Activated naive CD4-positive, alpha-beta T cell treated with anti-CD3 and anti-CD28 coated beads, Interleukin-2, amount 50 U/mL, for 72 hours (primary cell): ENCODE measurements around the gene CFAP57. TPM values are rescaled to one million over a fixed set of nuclear protein-coding genes. Genes with fewer than 3 reads are reported as not detected.
"Not testable (repeated sequence)": the region's sequence is repeated elsewhere in the genome, so short reads cannot be mapped to it uniquely, and the experiment has no call there.

ENCODE experiments used
- ATAC-seq, 2 donors: fragments of 150-1000 bp; cut with Tn5 transposase; 2 replicates each; pipeline ENCODE4 v1.10.0; 2021; ENCODE audit warnings: mild to moderate bottlenecking in 2 of 2, moderate library complexity in 2 of 2
- DNase-seq, 2 donors: peaks; one replicate each; pipeline ENCODE4 v3.0.0; 2021 to 2022; ENCODE audit warnings: low spot score in 2 of 2
- H3K27ac Mint-ChIP-seq, 2 donors: one replicate each; pipeline ENCODE4 v1.8.0; 2022; ENCODE audit warnings: mild to moderate bottlenecking in 2 of 2, mixed read lengths in 2 of 2
- H3K36me3 Mint-ChIP-seq, 2 donors: one replicate each; pipeline ENCODE4 v1.8.0; 2022; ENCODE audit warnings: mixed read lengths in 2 of 2
- H3K9me3 Mint-ChIP-seq, 2 donors: one replicate each; pipeline ENCODE4 v1.8.0; 2022; ENCODE audit warnings: mixed read lengths in 2 of 2
- total RNA-seq, 2 donors: library from RNA; stranded (reverse); gene quantifications; one replicate each; pipeline ENCODE4 v1.2.3, GENCODE V29; 2022

CFAP57 gene
- total RNA-seq, 2 donors from 2014 or later = 0.37 to 0.61 TPM

DNA sequence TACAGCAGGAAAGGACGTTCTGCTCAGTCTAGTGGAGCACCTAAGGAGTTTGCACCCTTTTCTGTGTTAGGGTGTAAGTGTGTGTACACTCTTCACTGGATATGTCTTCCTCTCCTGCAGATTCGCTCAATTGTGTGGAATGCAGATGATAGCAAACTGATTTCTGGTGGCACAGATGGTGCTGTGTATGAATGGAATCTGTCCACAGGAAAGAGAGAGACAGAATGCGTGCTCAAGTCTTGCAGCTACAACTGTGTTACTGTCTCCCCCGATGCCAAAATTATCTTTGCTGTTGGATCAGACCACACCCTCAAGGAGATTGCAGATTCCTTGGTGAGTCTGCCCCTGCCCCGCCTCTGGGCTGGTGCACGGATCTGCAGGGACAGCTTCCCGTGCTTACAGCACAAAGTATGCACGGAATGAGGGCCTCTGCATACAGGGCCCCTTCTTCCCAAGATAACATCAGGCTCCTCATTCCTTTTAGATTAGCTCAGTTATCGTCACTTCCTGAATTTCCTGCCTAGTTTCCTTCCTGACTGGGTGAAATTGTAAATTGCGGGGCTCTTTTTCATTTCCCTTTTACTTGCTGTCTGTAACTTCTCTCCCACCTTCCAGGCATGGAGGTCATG is 34.6 kb downstream of the CFAP57 start:
- no peak overlapping the region for H3K27ac Mint-ChIP-seq
- H3K9me3 Mint-ChIP-seq = peaks cover 8% of the 10 kb centered on the region in 2 donors
- no peak for DNase-seq
- peaks cover 0 to 7% of the 10 kb centered on the region in 2 donors for H3K36me3 Mint-ChIP-seq
- no peak for ATAC-seq

- peaks cover 8% of the 10 kb centered on the region in 2 donors for H3K9me3 Mint-ChIP-seq
- ATAC-seq (no peak), DNase-seq (no peak)
- H3K36me3 Mint-ChIP-seq = peaks cover 0 to 7% of the 10 kb centered on the region in 2 donors
- H3K27ac Mint-ChIP-seq = no peak overlapping the region
These were observed 35.2 kb downstream of the CFAP57 start for GRCh38 chr1:43207229-43207853.

DNA sequence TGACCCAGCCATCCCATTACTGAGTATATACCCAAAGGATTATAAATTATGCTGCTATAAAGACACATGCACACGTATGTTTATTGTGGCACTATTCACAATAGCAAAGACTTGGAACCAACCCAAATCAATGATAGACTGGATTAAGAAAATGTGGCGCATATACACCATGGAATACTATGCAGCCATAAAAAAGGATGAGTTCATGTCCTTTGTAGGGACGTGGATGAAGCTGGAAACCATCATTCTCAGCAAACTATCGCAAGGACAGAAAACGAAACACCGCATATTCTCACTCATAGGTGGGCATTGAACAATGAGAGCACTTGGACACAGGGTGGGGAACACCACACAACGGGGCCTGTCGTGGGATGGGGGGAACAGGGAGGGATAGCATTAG is 36.1 kb downstream of the CFAP57 start:
- DNase-seq, H3K9me3 Mint-ChIP-seq, H3K27ac Mint-ChIP-seq, H3K36me3 Mint-ChIP-seq, ATAC-seq: not testable (repeated sequence)

- no peaks in the 10 kb centered on the region for H3K9me3 Mint-ChIP-seq
- ATAC-seq = no peak
- DNase-seq = no peak
These were observed 42.6 kb downstream of the CFAP57 start for GRCh38 chr1:43214501-43215444.

DNA sequence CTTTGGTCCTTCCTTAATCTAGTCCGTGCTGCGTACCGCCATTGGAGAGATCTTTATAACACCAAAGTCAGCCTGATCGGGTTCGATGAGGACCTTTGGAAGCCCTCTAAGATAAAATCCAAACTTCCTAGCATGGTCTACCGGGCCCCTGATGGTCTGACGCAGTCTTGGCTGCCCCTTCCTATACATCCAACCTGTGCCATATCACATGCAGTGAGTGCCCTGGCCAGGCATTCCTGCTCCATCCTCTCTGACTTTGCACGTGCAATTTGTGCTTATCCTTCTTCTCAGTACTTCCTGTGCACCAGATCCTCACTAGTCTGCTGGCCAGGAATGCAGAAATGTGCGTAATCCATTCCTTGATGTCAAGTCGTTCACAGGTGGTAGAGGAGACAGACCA is 45.6 kb downstream of the CFAP57 start:
- no peak for ATAC-seq
- H3K27ac Mint-ChIP-seq = no peak overlapping the region
- H3K9me3 Mint-ChIP-seq = no peaks in the 10 kb centered on the region
- DNase-seq = no peak
- H3K36me3 Mint-ChIP-seq = no peaks in the 10 kb centered on the region

More at GRCh38 chr1:43214501-43215444, 42.6 kb downstream of the CFAP57 start:
- Mint-ChIP-seq H3K36me3 (no peaks in the 10 kb centered on the region), H3K27ac (no peak overlapping the region)

- ATAC-seq (peak in 1 of 2 donors; percentile 46), DNase-seq (no peak)
- H3K9me3 Mint-ChIP-seq = no peaks in the 10 kb centered on the region
- H3K27ac Mint-ChIP-seq = no peak overlapping the region
- no peaks in the 10 kb centered on the region for H3K36me3 Mint-ChIP-seq
These were observed 49.0 kb downstream of the CFAP57 start for GRCh38 chr1:43220905-43221778.

DNA sequence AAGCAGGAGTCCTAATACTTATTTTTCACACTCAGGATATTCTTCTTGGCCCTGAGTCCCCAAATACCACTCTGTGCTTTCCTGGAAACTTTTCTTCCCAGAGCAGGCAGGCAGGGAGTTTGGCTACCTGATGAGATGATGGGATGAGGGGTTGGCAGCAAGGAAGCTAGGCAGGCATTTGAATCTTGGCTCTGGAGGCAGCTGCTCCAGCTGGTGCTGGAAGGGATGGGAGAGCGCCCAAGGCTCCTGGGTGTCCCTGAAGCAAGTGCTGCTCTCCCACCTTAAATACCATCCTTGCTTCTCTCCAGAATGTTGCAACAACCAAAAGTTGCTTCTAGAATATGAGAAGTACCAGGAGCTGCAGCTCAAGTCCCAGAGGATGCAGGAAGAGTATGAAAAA is 49.7 kb downstream of the CFAP57 start:
- Mint-ChIP-seq H3K36me3 (no peaks in the 10 kb centered on the region), H3K9me3 (no peaks in the 10 kb centered on the region), H3K27ac (no peak overlapping the region)
- no peak for DNase-seq
- ATAC-seq = no peak

GRCh38 chr1:43222879-43223278 is 50.7 kb downstream of the CFAP57 start:
- no peaks in the 10 kb centered on the region for H3K9me3 Mint-ChIP-seq
- DNase-seq = no peak
- no peak overlapping the region for H3K27ac Mint-ChIP-seq
- H3K36me3 Mint-ChIP-seq = no peaks in the 10 kb centered on the region
- no peak for ATAC-seq

GRCh38 chr1:43225168-43225567 is 53.0 kb downstream of the CFAP57 start:
- Mint-ChIP-seq H3K36me3 (no peaks in the 10 kb centered on the region), H3K27ac (no peak overlapping the region), H3K9me3 (no peaks in the 10 kb centered on the region)
- ATAC-seq (no peak), DNase-seq (no peak)

DNA sequence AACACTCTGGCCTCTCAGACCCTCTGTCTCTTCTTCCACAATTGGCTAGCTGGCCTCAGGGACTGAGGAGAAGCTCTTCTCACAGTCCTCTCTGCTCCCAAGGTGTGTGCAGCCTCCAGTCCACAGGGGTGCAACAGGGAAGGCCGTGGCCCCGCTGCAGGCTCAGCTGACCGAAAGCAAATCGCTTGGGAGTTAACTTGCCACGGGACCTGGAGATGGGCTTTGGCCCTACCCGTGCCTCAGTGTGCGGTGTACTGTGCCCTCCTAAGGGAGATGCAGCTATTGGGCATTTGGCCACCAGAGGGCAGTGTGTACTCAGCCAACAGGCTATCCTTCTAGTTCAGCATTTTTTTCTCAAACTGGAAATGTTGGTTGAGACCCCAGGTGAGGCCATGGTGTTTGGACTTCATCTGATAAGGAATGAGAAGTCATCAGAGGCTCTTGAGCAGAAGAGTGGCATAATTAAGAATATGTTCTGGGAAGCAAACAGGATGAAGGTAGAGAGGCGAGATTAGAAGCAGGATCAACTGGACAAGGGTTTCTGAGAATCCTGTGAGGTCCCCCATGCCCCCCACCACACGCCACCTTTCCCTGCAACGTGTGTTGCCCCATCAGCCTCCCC is 55.1 kb downstream of the CFAP57 start:
- H3K36me3 Mint-ChIP-seq = no peaks in the 10 kb centered on the region
- peak; percentile 95 to 97 for ATAC-seq

GRCh38 chr1:43229826-43230780 is 58.0 kb downstream of the CFAP57 start:
- Mint-ChIP-seq H3K9me3 (no peaks in the 10 kb centered on the region), H3K27ac (peak overlapping the region in 1 of 2 donors; percentile 30), H3K36me3 (no peaks in the 10 kb centered on the region)
- DNase-seq (no peak), ATAC-seq (no peak)

More for the DNA sequence above, 55.1 kb downstream of the CFAP57 start:
- DNase-seq = peak; percentile 73 to 88
- Mint-ChIP-seq H3K27ac (no peak overlapping the region), H3K9me3 (no peaks in the 10 kb centered on the region)

- no peak for DNase-seq
- no peak for ATAC-seq
These were observed 59.9 kb downstream of the CFAP57 start for GRCh38 chr1:43232074-43232473.

GRCh38 chr1:43232482-43232881 is 60.4 kb downstream of the CFAP57 start:
- ATAC-seq = no peak
- peak in 1 of 2 donors; percentile 25 for DNase-seq
- H3K9me3 Mint-ChIP-seq = no peaks in the 10 kb centered on the region
- H3K27ac Mint-ChIP-seq = no peak overlapping the region
- H3K36me3 Mint-ChIP-seq = no peaks in the 10 kb centered on the region

More at GRCh38 chr1:43232074-43232473, 59.9 kb downstream of the CFAP57 start:
- Mint-ChIP-seq H3K36me3 (no peaks in the 10 kb centered on the region), H3K9me3 (no peaks in the 10 kb centered on the region), H3K27ac (no peak overlapping the region)

- no peak for ATAC-seq
- DNase-seq = peak in 1 of 2 donors; percentile 25
- no peaks in the 10 kb centered on the region for H3K9me3 Mint-ChIP-seq
- H3K27ac Mint-ChIP-seq = no peak overlapping the region
- H3K36me3 Mint-ChIP-seq = no peaks in the 10 kb centered on the region
These were observed 61.5 kb downstream of the CFAP57 start for GRCh38 chr1:43233631-43234030.

GRCh38 chr1:43234267-43234666 is 62.1 kb downstream of the CFAP57 start:
- ATAC-seq (no peak), DNase-seq (peak in 1 of 2 donors; percentile 23)
- Mint-ChIP-seq H3K36me3 (no peaks in the 10 kb centered on the region), H3K9me3 (no peaks in the 10 kb centered on the region), H3K27ac (no peak overlapping the region)
